GM12878 (cell line): ENCODE data around the gene CST1. TPM values are rescaled to one million over a fixed set of nuclear protein-coding genes. Genes with fewer than 3 reads are reported as not detected.

ENCODE experiments used
- ATAC-seq: fragments of 200-7000 bp; cut with Tn5 transposase; 3 replicates; pipeline ENCODE4 v1.9.1; 2020; ENCODE audit warnings: mild to moderate bottlenecking, moderate library complexity
- BruUV-seq: library from RNA; stranded (reverse); fragments of 400-500 nt; replicated peaks from 2 replicates; lab custom pipeline; 2021; lab: Mats Ljungman, UMichigan
- CTCF ChIA-PET: fragments of 300-600 bp; sonication (Branson Sonifier 250); formaldehyde crosslinking; extraction: SDS; loops from one replicate; lab custom pipeline; 2021; ENCODE audit warnings: inconsistent platforms; lab: Yijun Ruan, JAX
- POLR2A ChIA-PET: fragments of 350-600 bp; formaldehyde crosslinking; extraction: SDS; loops from one replicate; lab custom pipeline; 2021; ENCODE audit warnings: inconsistent platforms; lab: Charles Lee
- RAD21 ChIA-PET: fragments of 300-600 bp; sonication (Branson Sonifier 250); formaldehyde crosslinking; loops from one replicate; lab custom pipeline; 2023; ENCODE audit warnings: antibody characterized with exemption; ENCODE audit not compliant: unreplicated experiment; lab: Charles Lee
- SMC1A ChIA-PET: fragments of 300-600 bp; sonication (Branson Sonifier 250); formaldehyde crosslinking; loops from one replicate; lab custom pipeline; 2023; ENCODE audit not compliant: unreplicated experiment, uncharacterized antibody; lab: Charles Lee
- DNase-seq: peaks from one replicate; pipeline ENCODE4 v3.0.0-alpha.2; 2011; ENCODE audit warnings: low read depth, low spot score
- FAIRE-seq: peaks from 3 replicates; lab custom pipeline; 2011; peaks lifted over from hg19 to GRCh38; lab: Jason Lieb, UNC
- H2AFZ ChIP-seq: 2 replicates; pipeline ENCODE4 v1.6.0; 2011; ENCODE audit warnings: low read depth, low read length, control low read depth; ENCODE audit not compliant: control insufficient read depth
- H3K27ac ChIP-seq: 2 replicates; pipeline ENCODE4 v1.5.1; 2011; ENCODE audit warnings: control low read depth; ENCODE audit not compliant: control insufficient read depth, insufficient read depth
- H3K27me3 ChIP-seq, 2 experiments: replicated peaks in 1 of 2; 2 replicates each; pipeline versions ENCODE4 v1.6.0 to v1.6.1; 2011; ENCODE audit warnings: low read length in 1 of 2; ENCODE audit not compliant: control insufficient read depth in 2 of 2, insufficient read depth in 2 of 2
- H3K36me3 ChIP-seq, 2 experiments: 2 replicates each; pipeline ENCODE4 v1.5.1; 2011; ENCODE audit warnings: low read length in 1 of 2; ENCODE audit not compliant: control insufficient read depth in 2 of 2, insufficient read depth in 2 of 2
- H3K4me1 ChIP-seq: 2 replicates; pipeline ENCODE4 v1.6.1; 2011; ENCODE audit warnings: mild to moderate bottlenecking, low read length, moderate library complexity, mixed read lengths; ENCODE audit not compliant: control insufficient read depth, insufficient read depth
- H3K4me2 ChIP-seq: 2 replicates; pipeline ENCODE4 v1.6.0; 2011; ENCODE audit warnings: control low read depth; ENCODE audit not compliant: control insufficient read depth, insufficient read depth
- H3K4me3 ChIP-seq: fragments of 200-600 bp; sonication (generic); 2 replicates; pipeline ENCODE4 v1.5.1; 2016
- H3K79me2 ChIP-seq: 2 replicates; pipeline ENCODE4 v1.6.0; 2011; ENCODE audit warnings: low read length; ENCODE audit not compliant: control insufficient read depth, insufficient read depth
- H3K9ac ChIP-seq: 2 replicates; pipeline ENCODE4 v1.8.0; 2011; ENCODE audit warnings: low read length, control low read depth, mixed read lengths; ENCODE audit not compliant: control insufficient read depth, insufficient read depth
- H3K9me3 ChIP-seq: replicated peaks from 3 replicates; pipeline ENCODE4 v1.5.1; 2011; ENCODE audit warnings: mild to moderate bottlenecking, low read length; ENCODE audit not compliant: control insufficient read depth, insufficient read depth
- H4K20me1 ChIP-seq: 2 replicates; pipeline ENCODE4 v1.6.0; 2011; ENCODE audit not compliant: control insufficient read depth, insufficient read depth
- IKZF1 ChIP-seq: fragments of 450-650 bp; conservative IDR thresholded peaks from 2 replicates; pipeline ENCODE4 v1.6.1; 2017; ENCODE audit warnings: antibody characterized with exemption, mild to moderate bottlenecking
- NFIC ChIP-seq: IDR thresholded peaks from 2 replicates; pipeline ENCODE4 v1.6.1; 2012; ENCODE audit warnings: low read depth, mild to moderate bottlenecking, inconsistent platforms, low read length, moderate library complexity
- NR2F1 ChIP-seq: fragments of 450-650 bp; conservative IDR thresholded peaks from 2 replicates; pipeline ENCODE4 v1.6.1; 2017; ENCODE audit warnings: mild to moderate bottlenecking
- RFX5 ChIP-seq: IDR thresholded peaks from 2 replicates; pipeline ENCODE4 v1.6.1; 2011; ENCODE audit warnings: low read depth, low read length, improper control_type of control experiment
- SMARCA5 ChIP-seq: fragments of 450-650 bp; IDR thresholded peaks from 2 replicates; pipeline ENCODE4 v1.6.1; 2017; ENCODE audit warnings: mild to moderate bottlenecking
- SP1 ChIP-seq: IDR thresholded peaks from one replicate; pipeline ENCODE4 v1.6.1; 2011; ENCODE audit warnings: low read depth, low read length
- SREBF1 ChIP-seq: IDR thresholded peaks from 2 replicates; pipeline ENCODE4 v1.6.1; 2012; ENCODE audit warnings: mild to moderate bottlenecking, low read length
- ZBED1 ChIP-seq: IDR thresholded peaks from 2 replicates; pipeline ENCODE4 v1.6.1; 2016; ENCODE audit warnings: borderline replicate concordance
- WGBS: methylation state at CpG from one replicate; pipeline ENCODE4 v1.1.6; 2016; ENCODE audit warnings: low lambda C conversion rate; ENCODE audit not compliant: insufficient replicate concordance, insufficient coverage; ENCODE audit errors: missing lambda C conversion rate; 5-methylcytosine and 5-hydroxymethylcytosine counted together
- in situ Hi-C: fragments of 300-500 bp; cut with MboI; formaldehyde crosslinking; loops from 9 replicates; pipeline ENCODE4 v1.14.3; 2018; ENCODE audit warnings: mixed read lengths
- intact Hi-C: fragments of 100-400 bp; cut with micrococcal nuclease; formaldehyde crosslinking; loops from one replicate; pipeline ENCODE4 v1.14.2; 2022; ENCODE audit not compliant: unreplicated experiment
- polyA plus RNA-seq, 11 experiments: library from polyadenylated mRNA; depleted of rRNA in 4 of 11; unstranded in 6 of 11; stranded (reverse) in 5 of 11; fragments of >200 nt; fragmentation: Nextera tagmentation in 4 of 11; fragmentation: Illumina TruSeq in 1 of 11; extraction: Ambion mirVana in 4 of 11; extraction: Trizol in 1 of 11; gene quantifications; 1 replicate in 1 of 11; 2 replicates in 10 of 11; pipeline versions ENCODE4 v1.2.1 to v1.2.3, GENCODE V29; 2011 to 2016; ENCODE audit warnings: inconsistent platforms in 2 of 11, missing spikeins in 2 of 11, low read depth in 1 of 11
- total RNA-seq, 4 experiments: library from RNA; depleted of rRNA in 3 of 4; stranded (reverse); fragments of >200 nt in 3 of 4; fragmentation: Illumina TruSeq in 1 of 4; extraction: Trizol in 1 of 4; gene quantifications; 2 replicates each; pipeline versions ENCODE4 v1.2.1 to v1.2.3, GENCODE V29; 2013 to 2021
- TF ChIP-seq, protein P1 (sequence below): fragments of 450-650 bp; conservative IDR thresholded peaks from 2 replicates; pipeline ENCODE4 v1.6.1; 2017; ENCODE audit warnings: mild to moderate bottlenecking, moderate library complexity

Gene CST1
- total and polyA plus RNA-seq, 10 of the 15 experiments (the other 5 are each of a cell fraction or from before 2014, with no cell fraction given), result not detected

DNA sequence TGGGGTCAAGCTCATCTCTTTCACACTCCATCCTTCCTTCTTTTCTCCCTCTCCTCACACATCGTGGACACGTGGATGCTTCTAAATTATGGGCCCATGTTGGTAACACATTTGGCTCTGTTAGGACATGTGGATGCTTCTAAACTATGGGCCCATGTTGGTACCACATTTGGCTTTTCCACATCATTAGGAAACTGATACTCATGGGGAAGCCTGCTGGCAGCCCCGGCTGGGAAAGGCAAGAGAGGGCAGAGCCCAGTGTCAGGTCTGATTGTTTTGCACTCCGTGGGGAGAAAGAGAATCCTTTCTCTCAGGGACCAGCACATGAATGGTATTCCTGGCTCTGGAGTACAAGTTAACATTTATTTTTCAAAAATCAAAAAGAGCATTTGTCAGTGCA, 4.0 kb upstream of the CST1 start:
- no peaks in the 10 kb centered on the region for H3K4me1 ChIP-seq
- intact Hi-C loops, result no loop called here
- no peak overlapping the region for H3K27ac ChIP-seq
- no peaks in the 10 kb centered on the region for H3K36me3 ChIP-seq
- no peak overlapping the region for H3K4me3 ChIP-seq
- no peak overlapping the region for H2AFZ ChIP-seq
- CTCF ChIA-PET, result no interaction called here
- no peaks in the 10 kb centered on the region for H3K9me3 ChIP-seq
- H4K20me1 ChIP-seq, result no peaks in the 10 kb centered on the region
- no peak overlapping the region for H3K4me2 ChIP-seq
- in situ Hi-C loops, result no loop called here
- 19% methylated on average over 4 of the region's 4 CpGs for WGBS
- H3K79me2 ChIP-seq, result no peaks in the 10 kb centered on the region
- no peak overlapping the region for H3K9ac ChIP-seq
- no TSS peak for BruUV-seq
- no peaks in the 10 kb centered on the region for H3K27me3 ChIP-seq
- POLR2A ChIA-PET, result no interaction called here
- DNase-seq, result no peak
- TF ChIP-seq SREBF1, result no peak
- TF ChIP-seq, protein P1, sequence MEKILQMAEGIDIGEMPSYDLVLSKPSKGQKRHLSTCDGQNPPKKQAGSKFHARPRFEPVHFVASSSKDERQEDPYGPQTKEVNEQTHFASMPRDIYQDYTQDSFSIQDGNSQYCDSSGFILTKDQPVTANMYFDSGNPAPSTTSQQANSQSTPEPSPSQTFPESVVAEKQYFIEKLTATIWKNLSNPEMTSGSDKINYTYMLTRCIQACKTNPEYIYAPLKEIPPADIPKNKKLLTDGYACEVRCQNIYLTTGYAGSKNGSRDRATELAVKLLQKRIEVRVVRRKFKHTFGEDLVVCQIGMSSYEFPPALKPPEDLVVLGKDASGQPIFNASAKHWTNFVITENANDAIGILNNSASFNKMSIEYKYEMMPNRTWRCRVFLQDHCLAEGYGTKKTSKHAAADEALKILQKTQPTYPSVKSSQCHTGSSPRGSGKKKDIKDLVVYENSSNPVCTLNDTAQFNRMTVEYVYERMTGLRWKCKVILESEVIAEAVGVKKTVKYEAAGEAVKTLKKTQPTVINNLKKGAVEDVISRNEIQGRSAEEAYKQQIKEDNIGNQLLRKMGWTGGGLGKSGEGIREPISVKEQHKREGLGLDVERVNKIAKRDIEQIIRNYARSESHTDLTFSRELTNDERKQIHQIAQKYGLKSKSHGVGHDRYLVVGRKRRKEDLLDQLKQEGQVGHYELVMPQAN, result no peak
- no peak for TF ChIP-seq SMARCA5
- TF ChIP-seq NR2F1, result no peak
- no peak for TF ChIP-seq IKZF1
- TF ChIP-seq NFIC, result no peak
- no peak for TF ChIP-seq SP1
- no peak for TF ChIP-seq ZBED1
- TF ChIP-seq RFX5, result no peak
- ATAC-seq, result no peak
- SMC1A ChIA-PET, result no interaction called here
- FAIRE-seq, result no peak
- RAD21 ChIA-PET, result no interaction called here
